ENCODE results near the gene PLEKHG3.

DNA sequence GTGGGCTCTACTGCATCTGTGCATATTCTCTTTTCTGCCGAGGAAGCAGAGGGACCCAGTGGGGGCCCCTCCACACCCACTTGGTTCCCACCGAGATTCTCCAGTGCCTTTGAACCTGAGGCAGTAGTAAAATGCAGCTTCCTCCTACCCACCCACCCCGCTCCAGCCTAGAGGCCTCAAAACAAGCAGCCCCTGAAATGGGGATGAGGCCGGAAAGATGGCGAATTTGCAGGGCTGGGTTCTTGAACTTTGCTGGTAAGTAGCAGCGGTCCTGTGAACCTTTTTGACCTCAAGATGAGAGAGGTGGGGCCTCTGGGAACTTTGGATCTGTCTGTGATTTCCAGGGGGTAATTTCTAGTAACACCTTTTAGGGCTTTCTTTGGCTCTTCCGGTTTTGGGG is 15.4 kb downstream of the PLEKHG3 start:
- TF ChIP-seq, protein P1, sequence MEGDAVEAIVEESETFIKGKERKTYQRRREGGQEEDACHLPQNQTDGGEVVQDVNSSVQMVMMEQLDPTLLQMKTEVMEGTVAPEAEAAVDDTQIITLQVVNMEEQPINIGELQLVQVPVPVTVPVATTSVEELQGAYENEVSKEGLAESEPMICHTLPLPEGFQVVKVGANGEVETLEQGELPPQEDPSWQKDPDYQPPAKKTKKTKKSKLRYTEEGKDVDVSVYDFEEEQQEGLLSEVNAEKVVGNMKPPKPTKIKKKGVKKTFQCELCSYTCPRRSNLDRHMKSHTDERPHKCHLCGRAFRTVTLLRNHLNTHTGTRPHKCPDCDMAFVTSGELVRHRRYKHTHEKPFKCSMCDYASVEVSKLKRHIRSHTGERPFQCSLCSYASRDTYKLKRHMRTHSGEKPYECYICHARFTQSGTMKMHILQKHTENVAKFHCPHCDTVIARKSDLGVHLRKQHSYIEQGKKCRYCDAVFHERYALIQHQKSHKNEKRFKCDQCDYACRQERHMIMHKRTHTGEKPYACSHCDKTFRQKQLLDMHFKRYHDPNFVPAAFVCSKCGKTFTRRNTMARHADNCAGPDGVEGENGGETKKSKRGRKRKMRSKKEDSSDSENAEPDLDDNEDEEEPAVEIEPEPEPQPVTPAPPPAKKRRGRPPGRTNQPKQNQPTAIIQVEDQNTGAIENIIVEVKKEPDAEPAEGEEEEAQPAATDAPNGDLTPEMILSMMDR (CRISPR knock-in tag; IDR thresholded peaks at IDR 0.05): no peak
- TF ChIP-seq ELF4 (CRISPR knock-in tag; IDR thresholded peaks at IDR 0.05; ENCODE audit: borderline replicate concordance) (no peak), SMAD9 (CRISPR knock-in tag; IDR thresholded peaks at IDR 0.05) (no peak), ZSCAN30 (CRISPR knock-in tag; IDR thresholded peaks at IDR 0.05) (no peak), POLR2AphosphoS5 (IDR thresholded peaks at IDR 0.05; ENCODE audit: low read depth, low read length) (no peak), ZNF629 (CRISPR knock-in tag; conservative IDR thresholded peaks at IDR 0.05) (no peak), POLR2A (IDR thresholded peaks at IDR 0.05; ENCODE audit: insufficient read depth in 1 of 2, low read depth in 2 of 2, low read length in 2 of 2) (no peak), TBP (CRISPR knock-in tag; IDR thresholded peaks at IDR 0.05) (no peak), CAMTA2 (CRISPR knock-in tag; IDR thresholded peaks at IDR 0.05; ENCODE audit: borderline replicate concordance) (no peak), ZNF839 (CRISPR knock-in tag; IDR thresholded peaks at IDR 0.05; ENCODE audit: borderline replicate concordance) (no peak), CHD4 (IDR thresholded peaks at IDR 0.05; ENCODE audit: borderline replicate concordance, low read length) (no peak)
- TF ChIP-seq, protein P2, sequence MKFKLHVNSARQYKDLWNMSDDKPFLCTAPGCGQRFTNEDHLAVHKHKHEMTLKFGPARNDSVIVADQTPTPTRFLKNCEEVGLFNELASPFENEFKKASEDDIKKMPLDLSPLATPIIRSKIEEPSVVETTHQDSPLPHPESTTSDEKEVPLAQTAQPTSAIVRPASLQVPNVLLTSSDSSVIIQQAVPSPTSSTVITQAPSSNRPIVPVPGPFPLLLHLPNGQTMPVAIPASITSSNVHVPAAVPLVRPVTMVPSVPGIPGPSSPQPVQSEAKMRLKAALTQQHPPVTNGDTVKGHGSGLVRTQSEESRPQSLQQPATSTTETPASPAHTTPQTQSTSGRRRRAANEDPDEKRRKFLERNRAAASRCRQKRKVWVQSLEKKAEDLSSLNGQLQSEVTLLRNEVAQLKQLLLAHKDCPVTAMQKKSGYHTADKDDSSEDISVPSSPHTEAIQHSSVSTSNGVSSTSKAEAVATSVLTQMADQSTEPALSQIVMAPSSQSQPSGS (CRISPR knock-in tag; IDR thresholded peaks at IDR 0.05): no peak
- TF ChIP-seq, protein P3, sequence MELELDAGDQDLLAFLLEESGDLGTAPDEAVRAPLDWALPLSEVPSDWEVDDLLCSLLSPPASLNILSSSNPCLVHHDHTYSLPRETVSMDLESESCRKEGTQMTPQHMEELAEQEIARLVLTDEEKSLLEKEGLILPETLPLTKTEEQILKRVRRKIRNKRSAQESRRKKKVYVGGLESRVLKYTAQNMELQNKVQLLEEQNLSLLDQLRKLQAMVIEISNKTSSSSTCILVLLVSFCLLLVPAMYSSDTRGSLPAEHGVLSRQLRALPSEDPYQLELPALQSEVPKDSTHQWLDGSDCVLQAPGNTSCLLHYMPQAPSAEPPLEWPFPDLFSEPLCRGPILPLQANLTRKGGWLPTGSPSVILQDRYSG (CRISPR knock-in tag; IDR thresholded peaks at IDR 0.05): no peak
- TF ChIP-seq, protein P4, sequence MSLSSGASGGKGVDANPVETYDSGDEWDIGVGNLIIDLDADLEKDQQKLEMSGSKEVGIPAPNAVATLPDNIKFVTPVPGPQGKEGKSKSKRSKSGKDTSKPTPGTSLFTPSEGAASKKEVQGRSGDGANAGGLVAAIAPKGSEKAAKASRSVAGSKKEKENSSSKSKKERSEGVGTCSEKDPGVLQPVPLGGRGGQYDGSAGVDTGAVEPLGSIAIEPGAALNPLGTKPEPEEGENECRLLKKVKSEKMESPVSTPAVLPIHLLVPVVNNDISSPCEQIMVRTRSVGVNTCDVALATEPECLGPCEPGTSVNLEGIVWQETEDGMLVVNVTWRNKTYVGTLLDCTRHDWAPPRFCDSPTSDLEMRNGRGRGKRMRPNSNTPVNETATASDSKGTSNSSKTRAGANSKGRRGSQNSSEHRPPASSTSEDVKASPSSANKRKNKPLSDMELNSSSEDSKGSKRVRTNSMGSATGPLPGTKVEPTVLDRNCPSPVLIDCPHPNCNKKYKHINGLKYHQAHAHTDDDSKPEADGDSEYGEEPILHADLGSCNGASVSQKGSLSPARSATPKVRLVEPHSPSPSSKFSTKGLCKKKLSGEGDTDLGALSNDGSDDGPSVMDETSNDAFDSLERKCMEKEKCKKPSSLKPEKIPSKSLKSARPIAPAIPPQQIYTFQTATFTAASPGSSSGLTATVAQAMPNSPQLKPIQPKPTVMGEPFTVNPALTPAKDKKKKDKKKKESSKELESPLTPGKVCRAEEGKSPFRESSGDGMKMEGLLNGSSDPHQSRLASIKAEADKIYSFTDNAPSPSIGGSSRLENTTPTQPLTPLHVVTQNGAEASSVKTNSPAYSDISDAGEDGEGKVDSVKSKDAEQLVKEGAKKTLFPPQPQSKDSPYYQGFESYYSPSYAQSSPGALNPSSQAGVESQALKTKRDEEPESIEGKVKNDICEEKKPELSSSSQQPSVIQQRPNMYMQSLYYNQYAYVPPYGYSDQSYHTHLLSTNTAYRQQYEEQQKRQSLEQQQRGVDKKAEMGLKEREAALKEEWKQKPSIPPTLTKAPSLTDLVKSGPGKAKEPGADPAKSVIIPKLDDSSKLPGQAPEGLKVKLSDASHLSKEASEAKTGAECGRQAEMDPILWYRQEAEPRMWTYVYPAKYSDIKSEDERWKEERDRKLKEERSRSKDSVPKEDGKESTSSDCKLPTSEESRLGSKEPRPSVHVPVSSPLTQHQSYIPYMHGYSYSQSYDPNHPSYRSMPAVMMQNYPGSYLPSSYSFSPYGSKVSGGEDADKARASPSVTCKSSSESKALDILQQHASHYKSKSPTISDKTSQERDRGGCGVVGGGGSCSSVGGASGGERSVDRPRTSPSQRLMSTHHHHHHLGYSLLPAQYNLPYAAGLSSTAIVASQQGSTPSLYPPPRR (CRISPR knock-in tag; IDR thresholded peaks at IDR 0.05; ENCODE audit: borderline replicate concordance): no peak
